NCI-H1092 treated with DMSO at 0.1 percent for 48 hours (cell line): Measurements from ENCODE around the gene HTR3D.
"Not testable (repeated sequence)": the region's sequence is repeated elsewhere in the genome, so short reads cannot be mapped to it uniquely, and the experiment has no call there.

Experiments
- DNase-seq: peaks from one replicate; lab custom pipeline; 2025; lab: John Stamatoyannopoulos, UW

HTR3D gene

GRCh38 chr3:184016811-184017671, 14.5 kb upstream of the HTR3D start:
- peak; percentile 55 for DNase-seq

GRCh38 chr3:184017672-184018423, 13.7 kb upstream of the HTR3D start, which contains the start of gene ABCC5:
TSS of gene ABCC5 (minus strand) at chr3:184017884. CDS start at chr3:184014392, 3,492 bp downstream.
- peak; percentile 96 for DNase-seq

GRCh38 chr3:184018424-184018973, 13.0 kb upstream of the HTR3D start:
- DNase-seq = no peak

- DNase-seq = no peak
Measured at GRCh38 chr3:184022323-184022722, 9.2 kb upstream of the HTR3D start.

- DNase-seq = not testable (repeated sequence)
Measured at GRCh38 chr3:184025256-184025655, 6.3 kb upstream of the HTR3D start.

- not testable (repeated sequence) for DNase-seq
Measured at GRCh38 chr3:184028275-184028890, 3.2 kb upstream of the HTR3D start.

GRCh38 chr3:184029443-184029842, 2.1 kb upstream of the HTR3D start:
- no peak for DNase-seq

GRCh38 chr3:184030536-184030935, 1.0 kb upstream of the HTR3D start:
- no peak for DNase-seq

- no peak for DNase-seq
Measured at GRCh38 chr3:184037816-184038215, 6.3 kb downstream of the HTR3D start.

GRCh38 chr3:184038307-184038706, 6.8 kb downstream of the HTR3D start:
- DNase-seq = not testable (repeated sequence)

- no peak for DNase-seq
Measured at GRCh38 chr3:184039414-184039813, 7.9 kb downstream of the HTR3D start.

- DNase-seq = no peak
Measured at GRCh38 chr3:184040010-184040409, 8.5 kb downstream of the HTR3D start.

GRCh38 chr3:184042617-184043016, 11.1 kb downstream of the HTR3D start:
- DNase-seq = no peak

GRCh38 chr3:184045995-184046394, 14.5 kb downstream of the HTR3D start:
- no peak for DNase-seq

GRCh38 chr3:184050217-184050847, 18.8 kb downstream of the HTR3D start:
- DNase-seq = peak; percentile 46

- DNase-seq = no peak
Measured at GRCh38 chr3:184052767-184053166, 21.2 kb downstream of the HTR3D start, which contains the start of gene HTR3C. TSS of gene HTR3C (plus strand) at chr3:184053047. CDS start at chr3:184053081, 34 bp downstream.

GRCh38 chr3:184058029-184058428, 26.5 kb downstream of the HTR3D start:
- no peak for DNase-seq

- DNase-seq = no peak
Measured at GRCh38 chr3:184059424-184059823, 27.9 kb downstream of the HTR3D start.

- DNase-seq = no peak
Measured at GRCh38 chr3:184062637-184063036, 31.1 kb downstream of the HTR3D start.

GRCh38 chr3:184066211-184066610, 34.7 kb downstream of the HTR3D start:
- DNase-seq = no peak

GRCh38 chr3:184067573-184068055, 36.1 kb downstream of the HTR3D start:
- DNase-seq = no peak
